Urothelium cell line (cell line): ENCODE data around the gene MRPL10.

Experiments used
- DNase-seq: peaks from one replicate; pipeline ENCODE4 v3.0.0; 2011; ENCODE audit warnings: low spot score, mixed read lengths
- FAIRE-seq: peaks from 2 replicates; lab custom pipeline; 2011; peaks lifted over from hg19 to GRCh38; lab: Jason Lieb, UNC

MRPL10 gene

GRCh38 chr17:47816111-47816735 is 15.1 kb downstream of the MRPL10 start:
- DNase-seq (no peak), FAIRE-seq (no peak)

GRCh38 chr17:47815106-47815918 is 16.0 kb downstream of the MRPL10 start:
- FAIRE-seq (no peak), DNase-seq (no peak)

GRCh38 chr17:47813512-47814031 is 17.8 kb downstream of the MRPL10 start:
- DNase-seq = no peak

GRCh38 chr17:47813077-47813476 is 18.3 kb downstream of the MRPL10 start:
- no peak for DNase-seq
- FAIRE-seq = no peak

More at GRCh38 chr17:47813512-47814031, 17.8 kb downstream of the MRPL10 start:
- FAIRE-seq = no peak

GRCh38 chr17:47812146-47812920 is 19.0 kb downstream of the MRPL10 start:
- FAIRE-seq (no peak), DNase-seq (no peak)

- DNase-seq = no peak
- no peak for FAIRE-seq
Observed at GRCh38 chr17:47811709-47812108, 19.6 kb downstream of the MRPL10 start.

GRCh38 chr17:47810901-47811635 is 20.3 kb downstream of the MRPL10 start:
- no peak for DNase-seq
- FAIRE-seq = no peak

- peak; percentile 46 for FAIRE-seq
Observed at GRCh38 chr17:47810200-47810821, 21.0 kb downstream of the MRPL10 start.

GRCh38 chr17:47808830-47809480 is 22.4 kb downstream of the MRPL10 start:
- FAIRE-seq (peak; percentile 27), DNase-seq (no peak)

More at GRCh38 chr17:47810200-47810821, 21.0 kb downstream of the MRPL10 start:
- DNase-seq = peak; percentile 88

- DNase-seq (no peak), FAIRE-seq (no peak)
Observed at GRCh38 chr17:47808036-47808829, 23.1 kb downstream of the MRPL10 start.

- no peak for FAIRE-seq
Observed at GRCh38 chr17:47807421-47807820, 23.9 kb downstream of the MRPL10 start.

GRCh38 chr17:47806913-47807255 is 24.5 kb downstream of the MRPL10 start:
- FAIRE-seq (no peak), DNase-seq (no peak)

More at GRCh38 chr17:47807421-47807820, 23.9 kb downstream of the MRPL10 start:
- no peak for DNase-seq

GRCh38 chr17:47806026-47806912 is 25.1 kb downstream of the MRPL10 start:
- DNase-seq (no peak), FAIRE-seq (no peak)

GRCh38 chr17:47804461-47804860 is 26.9 kb downstream of the MRPL10 start:
- DNase-seq (no peak), FAIRE-seq (no peak)

GRCh38 chr17:47803751-47804150 is 27.6 kb downstream of the MRPL10 start:
- no peak for FAIRE-seq

GRCh38 chr17:47803201-47803600 is 28.1 kb downstream of the MRPL10 start:
- no peak for FAIRE-seq

More at GRCh38 chr17:47803751-47804150, 27.6 kb downstream of the MRPL10 start:
- DNase-seq = no peak

GRCh38 chr17:47802341-47803022 is 28.9 kb downstream of the MRPL10 start:
- DNase-seq (peak; percentile 75), FAIRE-seq (no peak)

More at GRCh38 chr17:47803201-47803600, 28.1 kb downstream of the MRPL10 start:
- DNase-seq = no peak
